Measurements from ENCODE around the gene PIK3CD.

PIK3CD gene

GRCh38 chr1:9653210-9653490 lies 1.6 kb downstream of the PIK3CD start:
- H3K27ac Mint-ChIP-seq (ENCODE audit: low read depth), result peak overlapping the region; percentile 84
- no peaks in the 10 kb centered on the region for H3K9me3 Mint-ChIP-seq
- no peak for ATAC-seq (replicated peaks; ENCODE audit: extremely low read depth, poor library complexity, severe bottlenecking)
- H3K36me3 Mint-ChIP-seq (ENCODE audit: insufficient read depth), result peaks cover 33% of the 10 kb centered on the region
- DNase-seq (ENCODE audit: low spot score in 2 of 2), result no peak
- H3K27me3 Mint-ChIP-seq, result no peaks in the 10 kb centered on the region
- H3K4me3 Mint-ChIP-seq, result peak overlapping the region; percentile 94
- H3K4me1 Mint-ChIP-seq, result peaks cover 60% of the 10 kb centered on the region

GRCh38 chr1:9653491-9654050 lies 2.0 kb downstream of the PIK3CD start:
- peaks cover 62% of the 10 kb centered on the region for H3K4me1 Mint-ChIP-seq
- H3K27me3 Mint-ChIP-seq, result no peaks in the 10 kb centered on the region
- DNase-seq (ENCODE audit: low spot score in 2 of 2) (no peak), ATAC-seq (replicated peaks; ENCODE audit: extremely low read depth, poor library complexity, severe bottlenecking) (no peak)
- peak overlapping the region; percentile 94 for H3K4me3 Mint-ChIP-seq
- no peaks in the 10 kb centered on the region for H3K9me3 Mint-ChIP-seq
- H3K27ac Mint-ChIP-seq (ENCODE audit: low read depth), result peak overlapping the region; percentile 84
- peaks cover 33% of the 10 kb centered on the region for H3K36me3 Mint-ChIP-seq (ENCODE audit: insufficient read depth)

GRCh38 chr1:9654051-9654833 lies 2.7 kb downstream of the PIK3CD start:
- no peak for ATAC-seq (replicated peaks; ENCODE audit: extremely low read depth, poor library complexity, severe bottlenecking)
- Mint-ChIP-seq H3K27me3 (no peaks in the 10 kb centered on the region), H3K4me3 (peak overlapping the region; percentile 94), H3K4me1 (peaks cover 68% of the 10 kb centered on the region), H3K27ac (ENCODE audit: low read depth) (peak overlapping the region; percentile 84), H3K9me3 (no peaks in the 10 kb centered on the region), H3K36me3 (ENCODE audit: insufficient read depth) (peaks cover 33% of the 10 kb centered on the region)
- DNase-seq (ENCODE audit: low spot score in 2 of 2), result no peak

GRCh38 chr1:9654834-9655723 lies 3.5 kb downstream of the PIK3CD start:
- Mint-ChIP-seq H3K36me3 (ENCODE audit: insufficient read depth) (peaks cover 42% of the 10 kb centered on the region), H3K27me3 (no peaks in the 10 kb centered on the region), H3K9me3 (no peaks in the 10 kb centered on the region), H3K4me1 (peaks cover 76% of the 10 kb centered on the region), H3K4me3 (peak overlapping the region; percentile 94), H3K27ac (ENCODE audit: low read depth) (peak overlapping the region; percentile 84)
- DNase-seq (ENCODE audit: low spot score in 2 of 2) (peak in 1 of 2 donors; percentile 45), ATAC-seq (replicated peaks; ENCODE audit: extremely low read depth, poor library complexity, severe bottlenecking) (peak; percentile 30)

- peak overlapping the region; percentile 94 for H3K4me3 Mint-ChIP-seq
- no peaks in the 10 kb centered on the region for H3K27me3 Mint-ChIP-seq
- peaks cover 77% of the 10 kb centered on the region for H3K4me1 Mint-ChIP-seq
- peaks cover 49% of the 10 kb centered on the region for H3K36me3 Mint-ChIP-seq (ENCODE audit: insufficient read depth)
- no peak for ATAC-seq (replicated peaks; ENCODE audit: extremely low read depth, poor library complexity, severe bottlenecking)
- H3K27ac Mint-ChIP-seq (ENCODE audit: low read depth), result peak overlapping the region; percentile 84
- DNase-seq (ENCODE audit: low spot score in 2 of 2), result no peak
- no peaks in the 10 kb centered on the region for H3K9me3 Mint-ChIP-seq
These were observed 4.3 kb downstream of the PIK3CD start for GRCh38 chr1:9655836-9656235.

GRCh38 chr1:9657521-9658032 lies 6.0 kb downstream of the PIK3CD start:
- Mint-ChIP-seq H3K27me3 (no peaks in the 10 kb centered on the region), H3K4me1 (peaks cover 77% of the 10 kb centered on the region), H3K27ac (ENCODE audit: low read depth) (peak overlapping the region; percentile 71), H3K36me3 (ENCODE audit: insufficient read depth) (peaks cover 54% of the 10 kb centered on the region), H3K4me3 (peak overlapping the region; percentile 47), H3K9me3 (no peaks in the 10 kb centered on the region)
- no peak for DNase-seq (ENCODE audit: low spot score in 2 of 2)
- no peak for ATAC-seq (replicated peaks; ENCODE audit: extremely low read depth, poor library complexity, severe bottlenecking)

- DNase-seq (ENCODE audit: low spot score in 2 of 2), result no peak
- H3K4me1 Mint-ChIP-seq, result peaks cover 81% of the 10 kb centered on the region
- no peaks in the 10 kb centered on the region for H3K27me3 Mint-ChIP-seq
- H3K27ac Mint-ChIP-seq (ENCODE audit: low read depth), result peak overlapping the region; percentile 71
- peak overlapping the region; percentile 47 for H3K4me3 Mint-ChIP-seq
- no peak for ATAC-seq (replicated peaks; ENCODE audit: extremely low read depth, poor library complexity, severe bottlenecking)
- H3K9me3 Mint-ChIP-seq, result no peaks in the 10 kb centered on the region
- H3K36me3 Mint-ChIP-seq (ENCODE audit: insufficient read depth), result peaks cover 51% of the 10 kb centered on the region
These were observed 6.7 kb downstream of the PIK3CD start for GRCh38 chr1:9658199-9658598.

GRCh38 chr1:9659328-9659727 lies 7.8 kb downstream of the PIK3CD start:
- no peak for DNase-seq (ENCODE audit: low spot score in 2 of 2)
- peaks cover 72% of the 10 kb centered on the region for H3K4me1 Mint-ChIP-seq
- ATAC-seq (replicated peaks; ENCODE audit: extremely low read depth, poor library complexity, severe bottlenecking), result no peak
- H3K9me3 Mint-ChIP-seq, result no peaks in the 10 kb centered on the region
- H3K36me3 Mint-ChIP-seq (ENCODE audit: insufficient read depth), result peaks cover 41% of the 10 kb centered on the region
- H3K27ac Mint-ChIP-seq (ENCODE audit: low read depth), result no peak overlapping the region
- peak overlapping the region; percentile 7 for H3K4me3 Mint-ChIP-seq
- H3K27me3 Mint-ChIP-seq, result no peaks in the 10 kb centered on the region

- no peak overlapping the region for H3K27ac Mint-ChIP-seq (ENCODE audit: low read depth)
- peaks cover 57% of the 10 kb centered on the region for H3K36me3 Mint-ChIP-seq (ENCODE audit: insufficient read depth)
These were observed 11.7 kb downstream of the PIK3CD start for GRCh38 chr1:9663257-9663656.

GRCh38 chr1:9665193-9665592 lies 13.7 kb downstream of the PIK3CD start:
- H3K36me3 Mint-ChIP-seq (ENCODE audit: insufficient read depth), result peaks cover 61% of the 10 kb centered on the region
- H3K4me1 Mint-ChIP-seq, result peaks cover 55% of the 10 kb centered on the region
- H3K27me3 Mint-ChIP-seq, result no peaks in the 10 kb centered on the region
- DNase-seq (ENCODE audit: low spot score in 2 of 2), result no peak
- H3K27ac Mint-ChIP-seq (ENCODE audit: low read depth), result no peak overlapping the region
- no peaks in the 10 kb centered on the region for H3K9me3 Mint-ChIP-seq
- no peak for ATAC-seq (replicated peaks; ENCODE audit: extremely low read depth, poor library complexity, severe bottlenecking)
- H3K4me3 Mint-ChIP-seq, result no peak overlapping the region

More at GRCh38 chr1:9663257-9663656, 11.7 kb downstream of the PIK3CD start:
- ATAC-seq (replicated peaks; ENCODE audit: extremely low read depth, poor library complexity, severe bottlenecking), result no peak
- no peak for DNase-seq (ENCODE audit: low spot score in 2 of 2)
- no peak overlapping the region for H3K4me3 Mint-ChIP-seq
- H3K9me3 Mint-ChIP-seq, result no peaks in the 10 kb centered on the region
- H3K4me1 Mint-ChIP-seq, result peaks cover 58% of the 10 kb centered on the region
- H3K27me3 Mint-ChIP-seq, result no peaks in the 10 kb centered on the region

GRCh38 chr1:9668080-9668479 lies 16.5 kb downstream of the PIK3CD start:
- DNase-seq (ENCODE audit: low spot score in 2 of 2) (no peak), ATAC-seq (replicated peaks; ENCODE audit: extremely low read depth, poor library complexity, severe bottlenecking) (no peak)
- H3K36me3 Mint-ChIP-seq (ENCODE audit: insufficient read depth), result peaks cover 59% of the 10 kb centered on the region
- H3K9me3 Mint-ChIP-seq, result no peaks in the 10 kb centered on the region
- no peaks in the 10 kb centered on the region for H3K27me3 Mint-ChIP-seq
- H3K27ac Mint-ChIP-seq (ENCODE audit: low read depth), result peak overlapping the region; percentile 75
- peaks cover 59% of the 10 kb centered on the region for H3K4me1 Mint-ChIP-seq
- no peak overlapping the region for H3K4me3 Mint-ChIP-seq

GRCh38 chr1:9670085-9670484 lies 18.6 kb downstream of the PIK3CD start:
- Mint-ChIP-seq H3K27ac (ENCODE audit: low read depth) (peak overlapping the region; percentile 50), H3K36me3 (ENCODE audit: insufficient read depth) (peaks cover 66% of the 10 kb centered on the region), H3K4me1 (peaks cover 60% of the 10 kb centered on the region), H3K27me3 (no peaks in the 10 kb centered on the region), H3K9me3 (no peaks in the 10 kb centered on the region), H3K4me3 (no peak overlapping the region)
- ATAC-seq (replicated peaks; ENCODE audit: extremely low read depth, poor library complexity, severe bottlenecking), result no peak
- DNase-seq (ENCODE audit: low spot score in 2 of 2), result no peak
